Measurements from ENCODE around the gene PRKAG2.
"Not testable (repeated sequence)": the region's sequence is repeated elsewhere in the genome, so short reads cannot be mapped to it uniquely, and the experiment has no call there.

PRKAG2 gene

DNA sequence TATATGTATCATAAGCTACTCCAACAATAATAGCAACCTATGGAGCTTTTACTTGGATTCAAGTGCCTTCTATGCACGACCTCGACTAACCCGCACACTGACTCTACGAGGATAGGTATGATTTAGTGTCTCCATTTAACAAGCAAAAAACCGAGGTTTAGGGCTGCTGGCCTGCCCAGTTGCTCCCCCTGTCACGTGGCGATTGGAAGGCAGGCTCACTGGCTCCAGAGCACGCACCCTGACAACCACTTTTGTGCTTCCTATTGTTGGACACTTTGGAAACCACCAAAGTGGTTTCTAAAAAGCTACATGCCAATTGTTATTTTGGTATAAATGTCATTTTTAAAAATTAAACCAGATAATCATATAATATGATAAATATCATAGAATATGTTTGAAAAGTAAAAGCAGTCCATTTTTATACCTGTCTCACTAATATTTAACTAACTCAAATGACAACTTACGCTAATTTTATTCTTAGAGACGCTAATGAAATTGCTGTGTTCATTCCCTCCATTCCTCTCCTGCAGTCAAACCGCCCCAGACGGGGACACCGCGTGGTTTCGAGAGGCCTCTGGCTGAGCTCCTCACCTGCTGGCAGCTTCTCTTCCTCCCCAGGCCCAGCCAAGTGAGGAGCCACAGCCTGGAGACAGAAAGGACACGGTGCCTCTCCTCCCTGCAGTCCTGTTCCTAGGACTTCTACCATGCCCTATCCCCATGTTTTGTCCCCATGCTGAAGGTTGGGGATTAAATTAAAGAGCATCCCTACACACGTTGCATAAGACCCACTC lies 335.0 kb downstream of the PRKAG2 start:
- no peak for DNase-seq (ENCODE audit: low spot score)
- H3K27ac ChIP-seq = no peak overlapping the region
- TF ChIP-seq, protein P1, sequence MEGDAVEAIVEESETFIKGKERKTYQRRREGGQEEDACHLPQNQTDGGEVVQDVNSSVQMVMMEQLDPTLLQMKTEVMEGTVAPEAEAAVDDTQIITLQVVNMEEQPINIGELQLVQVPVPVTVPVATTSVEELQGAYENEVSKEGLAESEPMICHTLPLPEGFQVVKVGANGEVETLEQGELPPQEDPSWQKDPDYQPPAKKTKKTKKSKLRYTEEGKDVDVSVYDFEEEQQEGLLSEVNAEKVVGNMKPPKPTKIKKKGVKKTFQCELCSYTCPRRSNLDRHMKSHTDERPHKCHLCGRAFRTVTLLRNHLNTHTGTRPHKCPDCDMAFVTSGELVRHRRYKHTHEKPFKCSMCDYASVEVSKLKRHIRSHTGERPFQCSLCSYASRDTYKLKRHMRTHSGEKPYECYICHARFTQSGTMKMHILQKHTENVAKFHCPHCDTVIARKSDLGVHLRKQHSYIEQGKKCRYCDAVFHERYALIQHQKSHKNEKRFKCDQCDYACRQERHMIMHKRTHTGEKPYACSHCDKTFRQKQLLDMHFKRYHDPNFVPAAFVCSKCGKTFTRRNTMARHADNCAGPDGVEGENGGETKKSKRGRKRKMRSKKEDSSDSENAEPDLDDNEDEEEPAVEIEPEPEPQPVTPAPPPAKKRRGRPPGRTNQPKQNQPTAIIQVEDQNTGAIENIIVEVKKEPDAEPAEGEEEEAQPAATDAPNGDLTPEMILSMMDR (conservative IDR thresholded peaks at IDR 0.05; ENCODE audit: low read depth) = no peak
- POLR2A ChIA-PET (ENCODE audit: low non-redundant PET) = no interaction called here
- CTCF ChIA-PET = no interaction called here

DNA sequence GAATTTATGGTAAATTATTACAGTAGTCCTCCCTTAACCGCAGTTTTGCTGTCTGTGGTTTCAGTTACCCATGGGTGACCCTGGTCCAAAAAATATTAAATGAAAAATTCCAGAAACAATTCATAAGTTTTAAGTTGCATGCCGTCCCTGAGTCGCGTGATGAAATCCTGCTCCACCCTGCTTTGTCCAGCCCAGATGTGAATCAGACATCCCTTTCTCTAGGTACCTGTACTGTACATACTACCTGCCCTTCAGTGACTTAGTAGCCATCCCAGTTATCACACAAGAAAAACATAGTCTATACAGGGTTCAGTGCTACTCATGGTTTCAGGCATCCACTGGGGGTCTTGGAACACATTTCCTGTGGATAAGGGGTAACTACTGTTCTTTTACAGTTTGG lies 336.8 kb downstream of the PRKAG2 start:
- TF ChIP-seq, protein P1 (conservative IDR thresholded peaks at IDR 0.05; ENCODE audit: low read depth) = no peak
- POLR2A ChIA-PET (ENCODE audit: low non-redundant PET) = no interaction called here
- CTCF ChIA-PET = interaction anchor here (1.3 kb wide), 1 partner anchor 214 kb away, joined by 4 read pairs; no protein-coding TSS in a partner anchor
- H3K27ac ChIP-seq = no peak overlapping the region
- no peak for DNase-seq (ENCODE audit: low spot score)

DNA sequence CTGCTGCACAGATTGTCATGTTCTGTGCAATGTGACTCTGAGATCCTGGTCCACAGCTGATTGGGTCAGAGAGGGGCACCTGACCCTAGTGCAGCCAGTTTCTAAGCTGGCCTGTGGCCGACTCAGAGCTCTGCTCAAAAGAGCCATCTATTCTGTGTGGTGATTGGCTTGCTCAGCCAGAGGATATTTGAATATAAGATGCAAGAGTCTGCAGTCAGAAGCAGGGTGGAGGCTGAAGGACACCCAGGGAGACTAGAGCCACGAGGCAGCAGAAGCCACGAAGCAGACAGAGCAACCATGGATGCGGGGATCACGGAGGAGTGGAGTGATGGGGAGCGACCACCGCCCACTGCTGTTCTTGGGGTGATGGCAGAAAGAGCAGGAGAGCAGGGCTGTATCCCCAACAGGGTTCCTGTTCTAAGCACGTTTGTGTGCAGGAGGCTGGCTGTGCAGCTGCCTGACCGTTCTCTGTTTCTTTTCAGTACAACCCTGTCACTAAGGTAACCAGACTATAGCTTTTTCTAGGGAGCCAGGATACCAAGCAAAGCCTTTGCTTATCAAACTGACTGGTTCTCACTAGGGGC lies 337.7 kb downstream of the PRKAG2 start:
- no peak overlapping the region for H3K27ac ChIP-seq
- TF ChIP-seq, protein P1 (conservative IDR thresholded peaks at IDR 0.05; ENCODE audit: low read depth) = no peak
- no peak for DNase-seq (ENCODE audit: low spot score)
- ChIA-PET CTCF (interaction anchor here (1.3 kb wide), 1 partner anchor 215 kb away, joined by 4 read pairs; no protein-coding TSS in a partner anchor), POLR2A (ENCODE audit: low non-redundant PET) (interaction anchor here (0.6 kb wide), 1 partner anchor 38 kb away, joined by 3 read pairs; no protein-coding TSS in a partner anchor)

DNA sequence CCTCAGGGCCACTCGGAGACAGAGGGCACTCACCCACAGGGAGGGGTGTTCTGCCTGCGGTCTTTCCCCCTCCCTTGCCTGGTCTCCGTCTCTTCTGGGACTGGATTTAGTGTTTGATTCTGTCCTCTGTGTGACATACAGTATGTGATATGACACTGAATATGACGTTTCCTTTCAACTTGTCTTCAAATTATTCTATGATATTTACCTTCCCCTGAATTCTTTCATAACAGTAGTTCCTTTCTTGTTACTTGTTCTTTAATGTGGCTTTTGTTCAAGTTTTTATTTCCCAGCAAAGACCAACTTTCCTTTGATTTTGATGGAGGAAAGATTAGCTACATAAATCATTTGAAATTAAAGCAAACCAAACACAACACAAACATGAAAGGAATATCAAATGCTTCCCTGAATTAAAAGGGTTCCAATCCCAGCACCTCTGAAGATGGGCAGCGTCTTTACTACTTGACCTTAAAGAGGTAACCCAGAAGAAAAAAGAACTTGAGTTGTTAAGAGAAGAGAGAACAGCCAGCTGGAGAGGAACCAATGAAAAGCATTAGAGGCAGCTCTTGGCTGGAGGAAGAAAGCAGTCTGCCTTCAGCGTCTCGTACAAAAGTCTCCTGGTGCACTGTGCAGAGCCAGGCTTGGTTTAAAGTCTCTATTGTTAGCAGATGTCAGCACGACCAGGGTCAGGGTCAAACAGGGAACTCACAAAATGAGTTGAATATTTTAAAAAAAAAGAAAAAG lies 338.9 kb downstream of the PRKAG2 start:
- CTCF ChIA-PET = interaction anchor here (0.6 kb wide), 1 partner anchor 18 kb away, joined by 3 read pairs; no protein-coding TSS in a partner anchor
- no peak overlapping the region for H3K27ac ChIP-seq
- TF ChIP-seq, protein P1 (conservative IDR thresholded peaks at IDR 0.05; ENCODE audit: low read depth) = no peak
- DNase-seq (ENCODE audit: low spot score) = no peak
- POLR2A ChIA-PET (ENCODE audit: low non-redundant PET) = no interaction called here

DNA sequence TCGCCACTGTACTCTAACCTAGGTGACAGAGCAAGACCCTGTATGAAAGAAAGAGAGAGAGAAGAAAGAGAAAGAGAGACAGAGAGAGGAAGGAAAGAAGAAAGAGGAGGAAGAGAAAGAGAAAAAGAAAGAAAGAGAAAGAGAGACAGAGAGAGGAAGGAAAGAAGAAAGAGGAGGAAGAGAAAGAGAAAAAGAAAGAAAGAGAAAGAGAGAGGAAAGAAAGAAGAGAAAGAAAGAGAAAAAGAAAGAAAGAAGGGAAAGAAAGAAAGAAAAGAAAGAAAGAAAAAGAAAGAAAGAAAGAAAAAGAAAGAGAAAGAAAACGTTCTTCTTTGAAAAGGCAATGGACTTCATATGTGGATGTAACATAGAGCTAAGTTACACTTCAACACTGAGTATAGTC lies 340.7 kb downstream of the PRKAG2 start:
- DNase-seq (ENCODE audit: low spot score); CTCF ChIA-PET; H3K27ac ChIP-seq; POLR2A ChIA-PET (ENCODE audit: low non-redundant PET): not testable (repeated sequence)

DNA sequence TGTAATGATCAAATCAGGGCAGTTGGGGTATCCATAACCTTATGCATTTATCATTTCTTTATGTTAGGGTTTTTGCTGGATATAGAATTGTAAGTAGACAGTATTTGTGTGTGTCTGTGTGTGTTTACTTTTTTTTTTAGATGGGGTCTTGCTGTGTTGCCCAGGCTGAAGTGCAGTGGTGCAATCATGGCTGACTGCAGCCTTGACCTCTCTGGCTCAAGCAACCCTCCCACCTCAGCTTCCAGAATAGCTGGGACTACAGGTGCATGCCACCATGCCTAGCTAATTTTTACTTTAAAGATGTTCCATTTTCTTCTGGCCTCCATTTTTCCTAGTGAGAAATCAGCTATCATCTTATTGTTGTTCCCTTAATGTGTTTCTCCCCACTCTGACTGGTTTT lies 347.1 kb downstream of the PRKAG2 start:
- POLR2A ChIA-PET (ENCODE audit: low non-redundant PET) = no interaction called here
- CTCF ChIA-PET = interaction anchor here (0.7 kb wide), 1 partner anchor 92 kb away, joined by 3 read pairs; no protein-coding TSS in a partner anchor
- TF ChIP-seq, protein P1 (conservative IDR thresholded peaks at IDR 0.05; ENCODE audit: low read depth) = no peak
- H3K27ac ChIP-seq = no peak overlapping the region
- no peak for DNase-seq (ENCODE audit: low spot score)

Measured in RWPE1 (cell line).